GM18951 (cell line): ENCODE results near the gene FKBP7.

Source experiments
- POLR2A ChIP-seq: IDR thresholded peaks from 4 replicates; pipeline ENCODE4 v1.6.1; 2011; ENCODE audit warnings: mild to moderate bottlenecking; ENCODE audit not compliant: insufficient read length, insufficient read depth; ENCODE audit errors: extremely low read depth
- in situ Hi-C: fragments of 300-500 bp; cut with MboI; formaldehyde crosslinking; loops from one replicate; pipeline ENCODE4 v1.12.0; 2022; ENCODE audit warnings: low sequenced_read_pairs, mixed read lengths, inconsistent platforms; ENCODE audit not compliant: unreplicated experiment

Gene FKBP7

GRCh38 chr2:178449700-178450523, 28.5 kb downstream of the FKBP7 start:
- in situ Hi-C loops = no loop called here
- TF ChIP-seq POLR2A = no peak

- TF ChIP-seq POLR2A = no peak
- in situ Hi-C loops = no loop called here
Observed at GRCh38 chr2:178448968-178449661, 29.3 kb downstream of the FKBP7 start.

GRCh38 chr2:178441426-178441825, 37.0 kb downstream of the FKBP7 start:
- in situ Hi-C loops = no loop called here

GRCh38 chr2:178436662-178437061, 41.7 kb downstream of the FKBP7 start:
- TF ChIP-seq POLR2A = no peak
- in situ Hi-C loops = no loop called here

More at GRCh38 chr2:178441426-178441825, 37.0 kb downstream of the FKBP7 start:
- no peak for TF ChIP-seq POLR2A

GRCh38 chr2:178429336-178429735, 49.1 kb downstream of the FKBP7 start:
- in situ Hi-C loops = no loop called here
- no peak for TF ChIP-seq POLR2A

GRCh38 chr2:178428396-178428806, 50.0 kb downstream of the FKBP7 start:
- in situ Hi-C loops = no loop called here
- no peak for TF ChIP-seq POLR2A

GRCh38 chr2:178427458-178427857, 50.9 kb downstream of the FKBP7 start:
- in situ Hi-C loops = no loop called here
- TF ChIP-seq POLR2A = no peak

- in situ Hi-C loops = no loop called here
- TF ChIP-seq POLR2A = no peak
Observed at GRCh38 chr2:178426388-178426787, 52.0 kb downstream of the FKBP7 start.

GRCh38 chr2:178425255-178425827, 53.1 kb downstream of the FKBP7 start:
- in situ Hi-C loops = no loop called here
- no peak for TF ChIP-seq POLR2A

GRCh38 chr2:178423746-178424145, 54.7 kb downstream of the FKBP7 start:
- in situ Hi-C loops = loop anchor here (25.0 kb wide), 1 partner anchor 311 kb away; the partner anchor contains the start of gene RBM45

GRCh38 chr2:178422097-178422496, 56.3 kb downstream of the FKBP7 start:
- TF ChIP-seq POLR2A = no peak
- in situ Hi-C loops = loop anchor here (25.0 kb wide), 1 partner anchor 310 kb away; the partner anchor contains the start of gene RBM45

- TF ChIP-seq POLR2A = no peak
- in situ Hi-C loops = loop anchor here (25.0 kb wide), 1 partner anchor 308 kb away; the partner anchor contains the start of gene RBM45
Observed at GRCh38 chr2:178420463-178420999, 57.9 kb downstream of the FKBP7 start.

GRCh38 chr2:178419123-178419522, 59.3 kb downstream of the FKBP7 start:
- in situ Hi-C loops = loop anchor here (25.0 kb wide), 1 partner anchor 307 kb away; the partner anchor contains the start of gene RBM45
- no peak for TF ChIP-seq POLR2A
